MCF 10A (cell line): Measurements from ENCODE around the gene ARL5B. TPM values are rescaled to one million over a fixed set of nuclear protein-coding genes. Genes with fewer than 3 reads are reported as not detected.
"Not testable (repeated sequence)": the region's sequence is repeated elsewhere in the genome, so short reads cannot be mapped to it uniquely, and the experiment has no call there.

ENCODE experiments used
- BruUV-seq: library from RNA; stranded (reverse); fragments of 400-500 nt; replicated peaks from 2 replicates; lab custom pipeline; 2021; lab: Mats Ljungman, UMichigan
- CTCF ChIA-PET: fragments of 300-600 bp; sonication (Branson Sonifier 250); formaldehyde crosslinking; extraction: SDS; loops from one replicate; lab custom pipeline; 2021; ENCODE audit warnings: antibody characterized with exemption, inconsistent platforms; lab: Yijun Ruan, JAX
- POLR2A ChIA-PET: fragments of 300-600, 350-650 bp; sonication (Branson Sonifier 250); formaldehyde crosslinking; extraction: SDS; loops from one replicate; lab custom pipeline; 2020; ENCODE audit warnings: antibody characterized with exemption, inconsistent platforms; lab: Yijun Ruan, JAX
- DNase-seq: peaks from one replicate; pipeline ENCODE4 v3.0.0-alpha.2; 2018; ENCODE audit not compliant: unreplicated experiment
- H3K27ac Mint-ChIP-seq: one replicate; pipeline ENCODE4 v1.8.0; 2022; ENCODE audit warnings: mild to moderate bottlenecking, low read depth, mixed read lengths; ENCODE audit not compliant: unreplicated experiment
- H3K27me3 Mint-ChIP-seq: one replicate; pipeline ENCODE4 v1.8.0; 2022; ENCODE audit warnings: mixed read lengths; ENCODE audit not compliant: insufficient read depth, unreplicated experiment
- H3K36me3 Mint-ChIP-seq: one replicate; pipeline ENCODE4 v1.8.0; 2022; ENCODE audit warnings: mild to moderate bottlenecking, moderate library complexity, mixed read lengths; ENCODE audit not compliant: insufficient read depth, unreplicated experiment
- H3K4me1 Mint-ChIP-seq: one replicate; pipeline ENCODE4 v1.8.0; 2022; ENCODE audit warnings: mixed read lengths; ENCODE audit not compliant: insufficient read depth, unreplicated experiment
- H3K4me3 Mint-ChIP-seq: one replicate; pipeline ENCODE4 v1.8.0; 2022; ENCODE audit warnings: mild to moderate bottlenecking, moderate library complexity, mixed read lengths; ENCODE audit not compliant: unreplicated experiment
- H3K9me3 Mint-ChIP-seq: one replicate; pipeline ENCODE4 v1.8.0; 2022; ENCODE audit warnings: mixed read lengths; ENCODE audit not compliant: unreplicated experiment
- CTCF ChIP-seq: fragments of 200-600 bp; IDR thresholded peaks from one replicate; pipeline ENCODE4 v1.8.0; 2022; ENCODE audit warnings: antibody characterized with exemption, mild to moderate bottlenecking; ENCODE audit not compliant: unreplicated experiment
- intact Hi-C: fragments of 100-400 bp; cut with micrococcal nuclease; formaldehyde crosslinking; loops from 2 replicates; pipeline ENCODE4 v1.14.1; 2022
- total RNA-seq: library from RNA; stranded (reverse); gene quantifications from 2 replicates; pipeline ENCODE4 v1.2.3, GENCODE V29; 2022

ARL5B gene
- total RNA-seq, 1 experiment from 2014 or later, result 22.0 TPM

GRCh38 chr10:18615618-18616017 lies 43.6 kb upstream of the ARL5B start:
- DNase-seq, result peak; percentile 47
- intact Hi-C loops, result no loop called here
- H3K27me3 Mint-ChIP-seq, result no peaks in the 10 kb centered on the region
- no peak for TF ChIP-seq CTCF
- peaks cover 22% of the 10 kb centered on the region for H3K4me1 Mint-ChIP-seq
- peaks cover 24% of the 10 kb centered on the region for H3K36me3 Mint-ChIP-seq
- H3K9me3 Mint-ChIP-seq, result no peaks in the 10 kb centered on the region
- ChIA-PET POLR2A (interaction anchor here (1.2 to 1.3 kb wide), 3 partner anchors 11 to 43 kb away, joined by 4 to 10 read pairs (median 4); partner anchors contain the start of gene ARL5B), CTCF (interaction anchor here (0.6 to 1.1 kb wide), 5 partner anchors 11 to 225 kb away, joined by 3 to 4 read pairs (median 3); no protein-coding TSS in a partner anchor)
- no TSS peak for BruUV-seq
- no peak overlapping the region for H3K27ac Mint-ChIP-seq
- H3K4me3 Mint-ChIP-seq, result no peak overlapping the region

- peaks cover 22% of the 10 kb centered on the region for H3K36me3 Mint-ChIP-seq
- no peak overlapping the region for H3K4me3 Mint-ChIP-seq
- BruUV-seq, result no TSS peak
- peaks cover 19% of the 10 kb centered on the region for H3K4me1 Mint-ChIP-seq
- ChIA-PET CTCF (interaction anchor here (0.6 kb wide), 1 partner anchor 88 kb away, joined by 4 read pairs; no protein-coding TSS in a partner anchor), POLR2A (no interaction called here)
- no peak overlapping the region for H3K27ac Mint-ChIP-seq
- H3K27me3 Mint-ChIP-seq, result no peaks in the 10 kb centered on the region
- intact Hi-C loops, result no loop called here
- no peak for DNase-seq
- peak; percentile 6 for TF ChIP-seq CTCF
- no peaks in the 10 kb centered on the region for H3K9me3 Mint-ChIP-seq
These were observed 42.9 kb upstream of the ARL5B start for GRCh38 chr10:18616337-18616736.

- no peaks in the 10 kb centered on the region for H3K27me3 Mint-ChIP-seq
- no TSS peak for BruUV-seq
- peaks cover 7% of the 10 kb centered on the region for H3K36me3 Mint-ChIP-seq
- CTCF ChIA-PET, result no interaction called here
- TF ChIP-seq CTCF, result no peak
- intact Hi-C loops, result no loop called here
- DNase-seq, result no peak
- no peak overlapping the region for H3K4me3 Mint-ChIP-seq
- POLR2A ChIA-PET, result interaction anchor here (1.0 kb wide), 1 partner anchor 8 kb away, joined by 3 read pairs; no protein-coding TSS in a partner anchor
- peak overlapping the region; percentile 24 for H3K27ac Mint-ChIP-seq
- peaks cover 13% of the 10 kb centered on the region for H3K4me1 Mint-ChIP-seq
- H3K9me3 Mint-ChIP-seq, result no peaks in the 10 kb centered on the region
These were observed 40.2 kb upstream of the ARL5B start for GRCh38 chr10:18619016-18619415.

- ChIA-PET CTCF (interaction anchor here (0.6 kb wide), 1 partner anchor 24 kb away, joined by 3 read pairs; no protein-coding TSS in a partner anchor), POLR2A (interaction anchor here (1.1 kb wide), 1 partner anchor 9 kb away, joined by 5 read pairs; no protein-coding TSS in a partner anchor)
- TF ChIP-seq CTCF, result no peak
- H3K36me3 Mint-ChIP-seq, result peaks cover 7% of the 10 kb centered on the region
- no peaks in the 10 kb centered on the region for H3K9me3 Mint-ChIP-seq
- no peak for DNase-seq
- no peak overlapping the region for H3K4me3 Mint-ChIP-seq
- BruUV-seq, result no TSS peak
- intact Hi-C loops, result no loop called here
- no peak overlapping the region for H3K27ac Mint-ChIP-seq
- peaks cover 6% of the 10 kb centered on the region for H3K4me1 Mint-ChIP-seq
- no peaks in the 10 kb centered on the region for H3K27me3 Mint-ChIP-seq
These were observed 38.4 kb upstream of the ARL5B start for GRCh38 chr10:18620856-18621255.

GRCh38 chr10:18623671-18624070 lies 35.6 kb upstream of the ARL5B start:
- ChIA-PET POLR2A (interaction anchor here (1.0 kb wide), 1 partner anchor 38 kb away, joined by 3 read pairs; no protein-coding TSS in a partner anchor), CTCF (interaction anchor here (0.7 kb wide), 1 partner anchor 9 kb away, joined by 3 read pairs; no protein-coding TSS in a partner anchor)
- DNase-seq, H3K27me3 Mint-ChIP-seq, H3K36me3 Mint-ChIP-seq, H3K9me3 Mint-ChIP-seq, BruUV-seq, intact Hi-C loops, H3K4me3 Mint-ChIP-seq, H3K27ac Mint-ChIP-seq, H3K4me1 Mint-ChIP-seq: not testable (repeated sequence)
